HG03175 (cell line): ENCODE results near the gene IFT80.
A peak's percentile ranks its signal among the peaks of the same experiment; 100 is the strongest.
"Not testable (repeated sequence)": the region's sequence is repeated elsewhere in the genome, so short reads cannot be mapped to it uniquely, and the experiment has no call there.

Experiments used
- ATAC-seq: cut with Tn5 transposase; IDR thresholded peaks from one replicate; pipeline ENCODE4 v1.9.1; 2021; ENCODE audit warnings: mild to moderate bottlenecking, moderate library complexity; ENCODE audit not compliant: unreplicated experiment

Gene IFT80

DNA sequence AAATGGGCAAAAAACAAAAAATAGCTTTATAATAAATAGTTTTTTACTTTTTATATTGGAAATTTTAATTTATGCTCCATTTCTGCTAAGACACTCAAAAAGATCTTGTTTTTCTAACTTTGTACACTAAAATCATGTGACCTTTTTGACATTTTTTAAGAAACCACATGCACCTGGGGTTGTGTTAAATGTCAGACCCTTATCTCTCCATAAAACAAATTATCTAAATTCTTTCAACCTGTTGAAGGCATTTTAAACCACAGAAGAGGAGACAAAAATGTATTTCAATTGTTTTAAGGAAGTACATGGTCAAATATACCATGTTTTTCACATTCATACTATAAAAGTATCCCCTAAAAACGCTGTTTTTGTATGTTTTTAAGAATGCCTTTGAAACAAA lies 29.2 kb downstream of the IFT80 start:
- ATAC-seq: no peak

DNA sequence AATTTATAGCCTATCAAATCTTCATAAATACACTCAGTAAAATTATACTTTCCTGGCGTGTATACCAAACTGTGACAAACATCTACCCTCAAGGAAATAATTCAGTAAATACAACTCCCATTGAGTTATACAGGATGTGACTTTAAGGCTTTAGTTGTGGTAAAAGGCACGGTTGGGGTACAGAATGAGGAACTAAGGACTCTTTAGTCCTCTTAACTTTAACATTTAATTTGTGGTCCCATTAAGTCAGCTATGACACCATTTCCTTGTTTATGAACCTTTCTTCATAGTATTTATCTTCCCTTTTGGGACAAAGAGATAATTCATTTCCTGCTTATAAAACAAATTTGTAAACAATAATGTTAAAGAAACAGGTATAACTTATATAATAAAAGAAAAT lies 30.2 kb downstream of the IFT80 start:
- ATAC-seq: peak; percentile 79

DNA sequence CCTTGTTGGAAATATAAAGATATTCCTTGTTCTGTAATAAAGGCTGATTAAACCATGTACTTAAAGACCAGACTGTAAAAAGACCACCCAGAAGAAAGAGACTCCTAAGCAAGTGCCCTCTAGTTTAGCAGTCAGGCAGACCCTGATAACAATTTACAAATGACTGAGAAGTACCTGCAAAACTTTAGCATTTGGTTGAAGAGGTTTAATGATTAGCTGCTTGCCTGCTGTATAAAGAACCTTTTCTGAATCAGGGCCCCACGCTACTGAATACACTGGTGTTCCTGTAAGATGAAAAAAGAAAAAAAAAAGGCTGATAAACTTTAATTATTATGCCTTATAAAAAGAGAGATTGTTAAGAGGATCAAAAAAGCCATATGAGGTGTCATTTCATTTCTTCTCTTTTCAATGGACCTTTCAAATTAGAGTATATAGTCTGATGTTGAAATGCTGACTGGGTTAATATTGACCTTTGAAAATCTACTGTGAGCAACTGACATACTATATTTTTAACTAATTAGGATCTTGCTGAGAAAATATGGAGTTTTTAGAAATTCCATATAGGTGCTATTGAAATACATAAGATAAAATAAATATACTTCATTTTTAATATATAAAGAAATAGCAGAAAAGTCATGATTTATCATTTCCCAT lies 33.0 kb downstream of the IFT80 start:
- ATAC-seq: no peak

DNA sequence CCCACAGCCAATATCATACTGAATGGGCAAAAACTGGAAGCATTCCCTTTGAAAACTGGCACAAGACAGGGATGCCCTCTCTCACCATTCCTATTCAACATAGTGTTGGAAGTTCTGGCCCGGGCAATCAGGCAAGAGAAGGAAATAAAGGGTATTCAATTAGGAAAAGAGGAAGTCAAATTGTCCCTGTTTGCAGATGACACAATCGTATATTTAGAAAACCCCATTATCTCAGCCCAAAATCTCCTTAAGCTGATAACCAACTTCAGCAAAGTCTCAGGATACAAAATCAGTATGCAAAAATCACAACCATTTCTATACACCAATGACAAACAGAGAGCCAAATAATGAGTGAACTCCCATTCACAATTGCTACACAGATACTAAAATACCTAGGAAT lies 36.1 kb downstream of the IFT80 start:
- not testable (repeated sequence) for ATAC-seq

DNA sequence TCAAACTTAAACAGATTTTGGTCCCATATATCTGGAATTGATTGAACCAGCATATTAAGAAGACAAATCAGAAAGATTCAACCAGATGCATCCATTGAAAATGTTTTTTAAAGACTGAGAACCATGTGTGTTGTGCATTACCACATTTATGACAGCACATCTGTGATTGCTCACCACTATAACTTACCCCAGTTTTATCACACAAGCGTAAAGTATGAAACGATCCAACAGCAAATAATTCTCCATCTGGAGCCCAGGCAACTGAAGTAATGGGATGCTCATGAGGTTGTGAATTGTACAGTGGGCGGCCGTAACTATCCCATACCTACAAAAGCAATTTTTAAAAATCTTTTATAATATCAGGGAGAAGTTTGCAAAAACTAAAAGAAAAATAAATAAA lies 43.2 kb downstream of the IFT80 start:
- ATAC-seq: no peak

DNA sequence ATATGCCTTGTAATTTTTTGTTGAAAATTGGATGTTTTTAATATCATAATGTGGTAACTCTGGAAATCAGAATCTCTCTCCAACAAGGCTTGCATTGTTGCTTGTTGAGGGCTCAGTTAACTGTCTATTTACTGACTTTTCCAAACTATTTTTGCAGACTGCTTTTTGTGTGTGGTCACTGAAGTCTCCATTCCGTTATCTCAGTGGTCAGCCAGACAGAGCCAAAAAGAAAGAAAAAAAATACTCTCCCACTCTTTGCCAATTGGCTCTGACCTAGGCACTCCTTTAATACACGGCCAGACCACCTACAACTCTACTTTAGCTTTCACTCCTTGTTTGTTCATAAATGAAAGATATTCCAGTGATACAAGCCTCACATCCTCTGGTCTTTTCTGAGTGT lies 52.5 kb downstream of the IFT80 start:
- ATAC-seq: no peak

DNA sequence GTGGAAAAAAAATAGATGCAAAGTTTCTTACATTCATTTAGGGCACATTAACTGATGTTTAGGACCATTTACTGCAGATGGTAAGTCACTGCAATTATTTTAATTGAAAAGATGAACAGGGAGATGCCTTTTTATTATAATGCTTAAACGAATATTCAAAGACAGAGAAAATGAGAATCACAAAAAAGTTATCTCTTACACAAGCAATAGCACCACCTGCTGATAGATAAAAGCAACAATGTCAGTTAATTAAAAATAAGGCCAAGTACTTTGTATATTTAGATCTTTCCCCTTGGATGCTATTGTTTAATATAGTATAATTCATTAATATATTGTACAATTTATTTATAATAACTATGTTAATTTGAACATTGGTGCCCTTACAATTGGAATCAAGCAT lies 55.9 kb downstream of the IFT80 start:
- no peak for ATAC-seq

DNA sequence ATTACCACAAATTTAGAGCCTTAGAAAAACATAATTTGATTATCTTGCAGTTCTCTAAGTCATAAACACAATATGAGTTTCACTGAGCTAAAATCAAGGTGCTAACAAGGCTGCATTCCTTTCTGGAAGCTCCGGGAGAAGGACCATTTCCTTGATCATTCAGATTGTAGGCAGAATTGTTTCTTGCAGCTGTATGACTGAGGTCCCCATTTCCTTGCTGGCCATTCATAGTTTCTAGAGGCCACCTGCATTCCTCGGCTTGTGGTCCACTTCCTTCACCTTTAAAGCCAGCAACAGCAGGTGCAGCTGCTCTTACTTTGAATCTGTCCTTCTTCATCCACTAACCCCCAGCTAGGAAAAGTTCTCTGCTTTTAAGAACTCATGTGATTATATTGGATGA lies 58.7 kb downstream of the IFT80 start:
- no peak for ATAC-seq

DNA sequence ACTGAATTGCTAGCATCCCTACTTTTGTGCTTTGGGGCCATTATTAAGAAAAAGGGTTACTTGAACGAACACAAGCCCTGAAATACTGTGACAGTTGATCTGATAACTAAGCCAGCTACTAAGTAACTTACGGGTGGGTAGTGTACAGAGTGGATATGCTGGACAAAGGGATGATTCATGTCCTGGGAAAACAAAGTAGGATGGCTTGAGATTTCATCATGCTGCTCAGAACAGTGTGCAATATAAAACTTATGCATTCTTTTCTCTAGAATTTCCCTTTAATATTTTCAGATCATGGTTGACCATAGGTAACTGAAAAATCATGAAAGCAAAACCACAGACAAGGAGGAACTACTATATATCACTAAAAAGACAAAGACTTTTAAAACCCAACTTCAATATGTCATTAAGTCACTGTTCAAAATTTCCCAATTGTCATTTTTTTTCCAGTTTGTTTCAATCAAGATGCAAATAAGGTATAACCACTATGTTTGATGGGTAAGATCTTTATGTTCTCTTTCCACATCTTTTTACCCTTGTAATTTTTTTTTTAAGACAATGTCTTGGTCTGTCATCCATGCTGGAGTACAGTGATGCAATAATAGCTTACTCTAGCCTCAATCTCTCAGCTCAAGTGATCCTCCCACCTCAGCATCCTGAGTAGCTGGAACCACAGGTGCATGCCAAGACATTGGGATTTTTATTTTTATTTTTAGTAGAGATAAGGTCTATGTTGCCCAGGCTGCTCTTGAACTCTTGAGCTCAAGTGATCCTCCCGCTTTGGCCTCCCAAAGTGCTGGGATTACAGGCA lies 67.7 kb downstream of the IFT80 start:
- no peak for ATAC-seq

DNA sequence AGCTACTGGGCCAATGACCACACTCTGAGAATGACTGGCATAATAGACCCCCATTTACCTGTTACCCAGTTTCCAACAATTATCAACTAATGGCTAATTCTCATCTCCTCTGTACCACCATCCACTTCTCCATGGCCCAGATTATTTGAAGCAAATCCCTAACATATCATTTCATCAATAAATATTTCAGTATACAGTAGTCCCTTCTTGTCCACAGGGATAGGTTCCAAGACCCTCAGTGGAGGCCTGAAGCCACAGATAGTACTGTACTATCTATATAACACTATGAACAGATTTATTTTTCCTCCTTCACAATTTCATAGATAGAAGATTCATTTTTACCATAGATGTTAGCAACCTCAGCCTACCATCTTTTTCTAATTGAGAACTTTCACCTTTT lies 68.3 kb downstream of the IFT80 start:
- no peak for ATAC-seq

DNA sequence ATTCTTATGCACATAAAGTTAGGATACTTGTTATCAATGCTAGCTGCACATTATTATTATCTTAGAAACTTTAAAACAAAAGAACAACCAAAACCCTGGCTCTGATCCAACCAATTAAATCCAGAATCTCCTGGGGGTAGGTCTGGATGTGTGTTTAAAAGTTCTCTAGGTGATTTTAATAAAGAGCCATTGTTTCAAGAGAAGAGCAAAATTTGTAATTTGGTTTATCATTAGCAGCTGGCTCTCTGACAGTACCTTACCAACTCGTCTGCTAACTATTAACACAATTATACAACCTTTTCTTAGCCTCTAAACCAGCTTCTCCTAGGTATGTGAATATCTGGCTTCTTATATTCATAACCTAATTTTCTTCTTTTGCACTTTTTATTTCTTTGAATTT lies 68.9 kb downstream of the IFT80 start:
- no peak for ATAC-seq

DNA sequence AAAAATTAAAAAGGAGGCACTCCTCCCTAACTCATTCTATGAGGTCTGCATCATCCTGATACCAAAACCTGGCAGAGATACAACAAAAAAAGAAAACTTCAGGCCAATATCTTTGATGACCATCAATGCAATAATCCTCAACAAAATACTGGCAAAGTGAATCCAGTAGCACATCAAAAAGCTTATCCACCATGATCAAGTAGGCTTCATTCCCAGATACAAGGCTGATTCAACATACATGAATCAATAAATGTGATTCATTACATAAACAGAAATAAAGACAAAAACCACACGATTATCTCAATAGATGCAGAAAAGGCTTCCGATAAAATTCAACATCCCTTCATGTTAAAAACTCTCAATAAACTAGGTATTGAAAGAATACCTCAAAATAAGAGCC lies 72.7 kb downstream of the IFT80 start:
- not testable (repeated sequence) for ATAC-seq

DNA sequence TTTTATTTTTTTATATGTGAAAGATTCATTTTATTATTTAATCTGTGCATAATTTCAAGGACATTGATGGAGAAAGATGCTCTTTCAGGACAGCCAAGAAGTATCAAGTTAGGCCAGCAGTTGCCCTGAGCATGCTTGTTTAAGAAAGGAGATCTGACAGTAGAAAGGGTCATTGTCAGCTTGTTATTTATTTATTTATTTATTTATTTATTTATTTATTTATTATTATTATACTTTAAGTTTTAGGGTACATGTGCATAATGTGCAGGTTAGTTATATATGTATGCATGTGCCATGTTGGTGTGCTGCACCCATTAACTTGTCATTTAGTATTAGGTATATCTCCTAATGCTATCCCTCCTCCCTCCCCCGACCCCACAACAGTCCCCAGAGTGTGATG lies 77.2 kb downstream of the IFT80 start:
- ATAC-seq: not testable (repeated sequence)

DNA sequence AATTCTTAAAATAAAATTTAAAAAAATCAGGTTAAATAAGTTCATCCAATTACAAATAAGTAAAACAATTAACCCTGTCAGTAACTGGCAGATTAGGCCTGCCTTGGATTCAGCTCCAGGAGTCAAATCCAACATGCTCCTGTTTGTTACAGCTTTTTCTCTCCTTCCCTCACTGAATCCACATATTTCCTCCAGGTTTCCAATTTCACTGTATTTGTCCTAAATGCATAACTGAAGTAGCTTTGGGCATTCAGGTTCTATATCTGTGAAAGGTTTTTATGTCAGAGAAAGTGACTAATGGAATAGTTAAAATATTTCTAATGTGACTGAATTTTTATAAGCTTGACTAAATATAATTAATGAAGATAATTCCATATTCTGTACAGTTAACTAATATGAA lies 79.7 kb downstream of the IFT80 start:
- ATAC-seq: no peak

DNA sequence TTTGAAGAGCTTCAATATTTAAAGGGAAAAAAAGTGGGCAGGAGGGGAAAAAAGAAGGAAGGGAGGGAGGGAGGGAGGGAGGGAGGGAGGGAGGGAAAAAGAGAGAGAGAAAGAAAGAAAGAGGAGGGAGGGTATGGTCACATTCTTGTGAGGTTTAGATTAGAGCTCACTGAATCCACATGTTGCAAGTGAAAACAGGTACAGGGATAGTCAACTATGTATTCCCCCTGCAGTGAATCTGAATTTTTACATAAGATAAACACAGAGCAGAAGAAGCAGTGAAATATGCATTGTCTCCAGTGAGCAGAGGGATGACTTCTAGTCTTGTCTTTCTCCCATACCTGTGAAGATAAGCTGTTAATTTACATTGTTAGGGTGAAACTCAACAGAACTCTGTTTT lies 84.0 kb downstream of the IFT80 start:
- ATAC-seq: no peak

DNA sequence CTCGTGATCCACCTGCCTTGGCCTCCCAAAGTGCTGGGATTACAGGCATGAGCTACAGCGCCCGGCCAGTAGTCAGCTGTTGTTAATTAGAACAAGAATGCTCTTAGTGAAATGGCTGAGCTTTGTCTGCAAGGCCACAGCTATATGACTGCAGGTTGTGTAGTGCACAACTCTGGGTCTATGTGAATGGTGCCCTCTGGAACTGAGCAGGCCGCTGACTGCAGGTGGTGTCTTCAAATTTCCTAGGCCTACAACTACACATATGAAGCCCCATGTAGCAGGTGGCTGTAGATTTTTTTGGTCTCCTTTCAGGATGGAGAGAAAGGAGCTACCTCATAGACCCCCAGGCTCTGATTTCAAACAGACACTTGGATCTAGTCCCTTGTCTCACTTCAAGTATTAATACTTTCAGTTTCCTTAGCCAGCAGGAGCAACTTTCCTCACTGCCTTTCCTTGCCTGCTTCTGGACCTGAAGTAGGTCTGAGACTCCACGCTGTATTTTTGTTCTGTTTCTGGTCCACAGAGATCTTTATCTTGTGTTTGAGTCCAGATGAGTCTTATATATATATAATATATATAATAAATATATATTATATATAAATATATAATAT lies 86.9 kb downstream of the IFT80 start:
- no peak for ATAC-seq

DNA sequence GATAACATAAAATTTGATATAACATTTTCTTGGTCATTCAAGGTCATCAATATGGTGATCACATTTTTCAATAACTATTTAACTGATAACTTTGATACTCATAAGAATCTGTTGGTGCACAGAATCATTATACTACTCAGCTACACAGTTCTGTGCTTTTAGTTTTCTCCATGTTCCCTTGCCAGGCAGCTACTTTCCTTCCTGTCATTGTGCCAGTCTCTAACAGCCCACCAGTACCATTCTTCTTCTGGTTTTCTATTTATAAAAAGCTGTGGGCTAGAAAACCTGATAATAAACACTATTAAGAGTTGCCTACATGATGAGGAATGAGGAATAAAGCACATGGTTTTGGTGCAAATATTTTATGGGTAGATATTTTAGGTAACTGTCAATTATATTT lies 96.2 kb downstream of the IFT80 start:
- no peak for ATAC-seq

DNA sequence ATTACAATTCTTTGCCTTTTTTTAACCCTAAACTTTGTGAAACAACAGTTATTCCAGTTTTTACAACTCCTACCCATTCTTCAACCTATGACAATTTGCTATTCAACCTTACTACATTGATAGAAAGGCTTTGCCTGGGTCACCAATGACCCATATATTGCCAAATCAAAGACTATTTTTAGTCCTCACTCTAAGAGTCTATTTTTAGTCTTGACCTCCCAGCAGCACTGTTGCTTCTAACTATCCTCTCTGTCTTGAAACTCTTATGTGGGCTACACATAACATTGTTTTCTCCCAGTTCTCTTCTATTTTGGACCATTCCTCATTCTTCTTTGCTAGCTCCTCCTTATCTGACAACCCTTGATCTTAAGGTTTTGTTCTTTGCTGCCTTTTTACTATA lies 102.4 kb downstream of the IFT80 start:
- no peak for ATAC-seq

DNA sequence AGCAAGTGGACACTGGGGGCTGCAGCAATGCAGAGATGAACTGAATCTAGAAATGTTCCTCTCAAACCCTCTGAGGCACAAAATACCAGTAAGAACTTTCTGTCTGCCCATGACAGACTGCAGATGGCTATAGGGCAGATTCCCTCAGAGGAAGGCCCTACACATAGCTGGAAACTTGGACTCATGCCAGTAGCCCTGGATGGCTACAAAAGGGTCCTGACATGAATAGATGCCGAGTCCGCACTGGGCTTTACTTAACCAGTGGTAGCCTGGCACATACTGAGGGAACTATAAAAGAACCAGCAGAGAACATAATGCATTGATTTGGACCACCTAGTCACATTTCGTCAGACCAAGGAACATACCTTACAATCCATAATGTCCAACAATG lies 107.1 kb downstream of the IFT80 start:
- ATAC-seq: no peak

DNA sequence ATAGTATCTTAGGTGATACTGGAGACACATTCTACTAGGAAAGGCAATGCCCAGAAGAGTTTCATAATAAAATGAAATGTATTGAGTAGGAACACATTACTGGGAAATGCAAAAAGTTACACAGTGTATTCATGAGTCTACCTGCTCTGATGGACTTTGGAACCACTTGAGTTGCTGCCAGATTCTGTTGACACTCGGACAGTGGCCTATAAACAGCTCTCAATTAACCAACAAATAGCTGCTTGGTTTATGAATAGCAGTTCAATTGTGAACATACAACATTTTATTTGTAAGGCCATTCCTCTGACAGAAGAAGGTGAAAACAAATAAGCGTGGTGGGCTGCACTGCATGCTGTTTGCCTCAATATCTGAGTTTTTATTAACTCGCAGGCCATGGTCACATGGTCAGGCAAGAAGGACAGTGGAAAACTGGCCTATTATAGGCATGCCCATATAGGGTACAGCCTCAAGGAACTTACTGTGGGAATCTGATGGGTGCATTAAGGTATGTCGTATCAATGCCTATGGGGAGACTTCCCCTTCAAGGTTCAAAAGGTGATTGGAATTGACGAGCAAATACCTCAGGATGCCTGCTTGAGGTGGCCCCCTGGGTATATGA lies 107.6 kb downstream of the IFT80 start:
- ATAC-seq: no peak

DNA sequence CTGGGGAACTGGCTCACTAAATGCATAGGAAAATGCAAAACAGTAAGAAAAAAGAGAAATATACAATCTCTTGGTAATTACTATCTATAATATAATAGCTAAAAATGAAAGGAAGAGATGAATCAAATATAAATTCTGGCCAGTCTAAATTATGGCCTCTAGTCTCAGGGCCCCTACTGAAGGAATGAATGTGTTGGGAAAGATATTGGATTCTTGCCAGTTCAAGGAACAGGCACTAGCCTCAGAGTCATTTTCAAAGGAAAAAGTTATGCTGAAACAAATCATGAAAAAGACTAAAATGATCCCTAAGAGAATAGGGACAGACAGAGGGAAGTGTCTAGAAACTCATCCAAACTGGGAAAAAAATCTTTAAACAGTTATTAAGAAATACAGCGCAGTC lies 111.4 kb downstream of the IFT80 start:
- ATAC-seq: no peak

DNA sequence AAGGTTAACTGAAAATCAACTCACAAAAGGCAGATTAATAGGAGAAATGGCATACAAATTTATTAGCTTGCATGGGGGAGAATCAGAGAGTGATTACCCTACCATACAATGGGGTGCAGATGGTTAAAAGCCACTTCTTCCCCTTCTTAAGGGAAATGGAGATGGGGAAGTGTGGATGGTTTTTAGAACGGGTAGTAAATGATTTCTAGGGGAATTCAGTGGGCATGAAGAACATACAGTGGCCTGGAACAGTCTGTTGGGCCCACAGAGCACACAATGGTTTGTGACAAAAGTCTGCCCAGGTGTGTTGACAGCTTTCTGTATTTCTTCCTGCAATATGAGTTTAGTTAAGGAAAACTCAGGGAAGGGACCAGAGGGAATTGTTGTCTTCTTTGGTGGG lies 112.8 kb downstream of the IFT80 start:
- no peak for ATAC-seq
